ENCODE results near the gene HPX.

DNA sequence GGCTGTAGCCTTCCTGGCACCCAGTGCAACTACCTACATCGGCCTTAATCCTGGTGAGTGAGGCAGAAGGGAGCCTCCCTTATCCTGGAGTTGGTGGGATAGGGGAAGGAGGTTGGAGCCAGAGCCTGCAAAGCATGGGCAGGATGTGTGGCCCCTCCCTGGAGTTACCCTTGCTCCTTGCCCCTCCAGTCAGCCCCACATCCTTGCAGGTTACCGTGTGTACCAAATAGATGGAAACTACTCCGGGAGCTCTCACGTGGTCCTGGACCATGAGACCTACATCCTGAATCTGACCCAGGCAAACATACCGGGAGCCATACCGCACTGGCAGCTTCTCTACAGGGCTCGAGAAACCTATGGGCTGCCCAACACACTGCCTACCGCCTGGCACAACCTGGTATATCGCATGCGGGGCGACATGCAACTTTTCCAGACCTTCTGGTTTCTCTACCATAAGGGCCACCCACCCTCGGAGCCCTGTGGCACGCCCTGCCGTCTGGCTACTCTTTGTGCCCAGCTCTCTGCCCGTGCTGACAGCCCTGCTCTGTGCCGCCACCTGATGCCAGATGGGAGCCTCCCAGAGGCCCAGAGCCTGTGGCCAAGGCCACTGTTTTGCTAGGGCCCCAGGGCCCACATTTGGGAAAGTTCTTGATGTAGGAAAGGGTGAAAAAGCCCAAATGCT lies 46.7 kb downstream of the HPX start:
- TF ChIP-seq EZH2 (IDR thresholded peaks at IDR 0.05), result no peak
- TF ChIP-seq POLR2AphosphoS5 (IDR thresholded peaks at IDR 0.05; ENCODE audit: borderline replicate concordance, low read depth, low read length), result no peak
- TF ChIP-seq FOXP2 (optimal IDR thresholded peaks at IDR 0.05; ENCODE audit: control extremely low read depth, extremely low read length, insufficient read depth), result no peak

All from SK-N-MC (cell line).